Esophagus muscularis mucosa (tissue), 4 donors: ENCODE results near the gene PLCB3. TPM values are rescaled to one million over a fixed set of nuclear protein-coding genes. Genes with fewer than 3 reads are reported as not detected.
A peak's percentile ranks its signal among the peaks of the same experiment; 100 is the strongest.
"Not testable (repeated sequence)": the region's sequence is repeated elsewhere in the genome, so short reads cannot be mapped to it uniquely, and the experiment has no call there.

Experiments
- DNase-seq: peaks from one replicate; pipeline ENCODE4 v3.0.0-alpha.2; 2017; ENCODE audit errors: extremely low spot score
- H3K27ac ChIP-seq, 4 donors: fragments of 200-600 bp; sonication (generic); replicated peaks in 1 of 4; 1 replicate in 3 of 4; 2 replicates in 1 of 4; pipeline ENCODE4 v1.5.1; 2016 to 2019; ENCODE audit warnings: mild to moderate bottlenecking in 1 of 4
- H3K27me3 ChIP-seq, 4 donors: fragments of 200-600 bp; sonication (generic); one replicate each; pipeline versions ENCODE4 v1.5.1 to v1.6.0; 2016 to 2019
- H3K36me3 ChIP-seq, 4 donors: fragments of 200-600 bp; sonication (generic); one replicate each; pipeline ENCODE4 v1.5.1; 2016 to 2019
- H3K4me1 ChIP-seq, 4 donors: fragments of 200-600 bp; sonication (generic); one replicate each; pipeline ENCODE4 v1.5.1; 2016 to 2019
- H3K4me3 ChIP-seq, 4 donors: fragments of 200-600 bp; sonication (generic); 1 replicate in 2 of 4; 2 replicates in 2 of 4; pipeline ENCODE4 v1.5.1; 2016 to 2019; ENCODE audit warnings: mild to moderate bottlenecking in 4 of 4, moderate library complexity in 1 of 4
- H3K9me3 ChIP-seq, 4 donors: fragments of 200-600 bp; sonication (generic); 1 replicate in 3 of 4; 2 replicates in 1 of 4; pipeline ENCODE4 v1.5.1; 2016 to 2019
- EP300 ChIP-seq: sonication (generic); formaldehyde crosslinking; IDR thresholded peaks from one replicate; pipeline ENCODE4 v1.6.1; 2017; ENCODE audit warnings: antibody characterized with exemption
- POLR2A ChIP-seq: fragments of 450-650 bp; IDR thresholded peaks from one replicate; pipeline ENCODE4 v1.6.1; 2017; ENCODE audit warnings: antibody characterized with exemption, moderate library complexity, mild to moderate bottlenecking, low read depth
- POLR2AphosphoS5 ChIP-seq, 2 donors: sonication (generic); formaldehyde crosslinking; IDR thresholded peaks; one replicate each; pipeline ENCODE4 v1.6.1; 2017; ENCODE audit warnings: antibody characterized with exemption in 2 of 2
- WGBS: methylation state at CpG from one replicate; pipeline ENCODE4 v1.1.5; 2018; 5-methylcytosine and 5-hydroxymethylcytosine counted together
- intact Hi-C: fragments of 100-400 bp; cut with DNase I; formaldehyde crosslinking; loops from one replicate; pipeline ENCODE4 v1.15.1; 2023
- total RNA-seq, 4 donors: library from RNA; depleted of rRNA; stranded (reverse); fragments of >200 nt; gene quantifications; one replicate each; pipeline versions ENCODE4 v1.1.0 to v1.2.1, GENCODE V29; 2016
- TF ChIP-seq, protein P1 (sequence below), 3 experiments: fragments of 200-600 bp in 2 of 3; fragments of 450-650 bp in 1 of 3; sonication (generic) in 2 of 3; IDR thresholded peaks; one replicate each; pipeline ENCODE4 v1.5.1; 2017 to 2019; ENCODE audit warnings: antibody characterized with exemption in 3 of 3, mild to moderate bottlenecking in 2 of 3, moderate library complexity in 1 of 3

PLCB3 gene
- total RNA-seq, 4 donors from 2014 or later = 18.9 to 36.5 (median 25.3) TPM

DNA sequence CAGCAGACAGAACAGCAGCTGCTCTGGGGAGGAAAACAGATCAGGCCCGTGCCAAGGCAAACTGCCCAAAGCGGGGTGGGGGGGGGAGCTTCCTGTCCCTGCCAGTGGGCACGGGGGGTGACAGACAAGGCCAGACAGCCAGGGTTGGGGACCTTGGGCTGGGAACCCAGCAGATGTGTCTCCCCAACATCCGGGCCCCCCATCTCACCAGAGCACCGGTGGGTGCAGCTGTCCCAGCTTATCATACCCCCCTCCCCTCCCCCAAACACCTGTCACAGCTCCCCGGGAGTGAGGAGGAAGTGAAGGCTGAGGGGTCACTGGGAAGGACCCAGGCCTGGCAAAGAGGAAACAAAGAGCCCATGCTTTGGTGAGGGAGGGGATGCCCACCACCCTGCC is 5.9 kb upstream of the PLCB3 start:
- Histone ChIP-seq H3K9me3 (no peaks in the 10 kb centered on the region), H3K4me1 (peaks cover 34 to 70% (median 55%) of the 10 kb centered on the region in 4 donors), H3K4me3 (peak overlapping the region; percentile 65 to 86 (median 72)), H3K27ac (peak overlapping the region; percentile 85 to 88 (median 86)), H3K36me3 (peaks cover 7 to 17% (median 16%) of the 10 kb centered on the region in 4 donors), H3K27me3 (no peaks in the 10 kb centered on the region)
- no peak for DNase-seq
- intact Hi-C loops = no loop called here
- WGBS = 8% methylated on average over 2 of the region's 6 CpGs
- TF ChIP-seq POLR2AphosphoS5 (IDR thresholded peaks at IDR 0.05) (no peak), EP300 (no peak), POLR2A (no peak)
- TF ChIP-seq, protein P1, sequence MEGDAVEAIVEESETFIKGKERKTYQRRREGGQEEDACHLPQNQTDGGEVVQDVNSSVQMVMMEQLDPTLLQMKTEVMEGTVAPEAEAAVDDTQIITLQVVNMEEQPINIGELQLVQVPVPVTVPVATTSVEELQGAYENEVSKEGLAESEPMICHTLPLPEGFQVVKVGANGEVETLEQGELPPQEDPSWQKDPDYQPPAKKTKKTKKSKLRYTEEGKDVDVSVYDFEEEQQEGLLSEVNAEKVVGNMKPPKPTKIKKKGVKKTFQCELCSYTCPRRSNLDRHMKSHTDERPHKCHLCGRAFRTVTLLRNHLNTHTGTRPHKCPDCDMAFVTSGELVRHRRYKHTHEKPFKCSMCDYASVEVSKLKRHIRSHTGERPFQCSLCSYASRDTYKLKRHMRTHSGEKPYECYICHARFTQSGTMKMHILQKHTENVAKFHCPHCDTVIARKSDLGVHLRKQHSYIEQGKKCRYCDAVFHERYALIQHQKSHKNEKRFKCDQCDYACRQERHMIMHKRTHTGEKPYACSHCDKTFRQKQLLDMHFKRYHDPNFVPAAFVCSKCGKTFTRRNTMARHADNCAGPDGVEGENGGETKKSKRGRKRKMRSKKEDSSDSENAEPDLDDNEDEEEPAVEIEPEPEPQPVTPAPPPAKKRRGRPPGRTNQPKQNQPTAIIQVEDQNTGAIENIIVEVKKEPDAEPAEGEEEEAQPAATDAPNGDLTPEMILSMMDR (IDR thresholded peaks at IDR 0.05) = no peak

DNA sequence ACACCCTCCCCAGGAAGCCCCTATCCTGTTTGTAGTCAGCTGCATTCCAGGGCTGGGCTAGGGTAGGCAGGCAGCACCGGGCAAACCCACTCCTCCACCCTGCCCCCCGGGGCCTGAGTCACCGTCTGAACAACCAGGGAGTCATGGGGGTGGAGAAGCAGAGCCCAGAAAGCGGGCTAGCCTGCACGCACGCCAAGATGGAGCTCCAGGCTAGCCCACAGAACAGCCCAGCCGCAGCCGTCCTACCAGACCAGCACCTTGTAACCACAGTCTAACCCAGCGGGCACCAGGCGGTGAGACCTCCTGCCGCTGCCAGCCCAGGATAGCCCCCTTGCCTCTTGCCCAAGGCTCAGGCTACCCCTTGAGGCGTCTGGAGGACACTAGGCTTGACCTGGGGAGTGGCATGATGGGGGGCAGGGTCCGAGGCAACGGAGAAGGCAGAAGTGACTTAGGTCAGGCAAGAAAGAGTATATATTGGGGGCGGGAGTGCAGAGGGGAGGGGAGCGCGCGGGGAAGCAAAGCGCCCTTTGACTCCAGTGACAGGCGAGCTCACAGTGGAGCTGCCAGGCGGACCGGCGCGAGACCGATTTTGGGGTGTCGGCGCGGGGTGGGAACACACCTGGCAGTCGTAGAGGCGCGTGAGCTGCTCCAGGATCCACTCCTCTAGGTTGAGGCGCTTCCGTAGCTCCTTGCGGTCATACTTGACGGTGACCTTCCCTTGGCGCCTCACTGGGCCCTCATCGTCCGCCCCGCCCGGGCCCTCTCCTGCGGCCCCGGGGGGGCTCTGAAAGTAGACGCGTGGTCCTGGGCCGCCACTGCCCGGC is 5.3 kb upstream of the PLCB3 start:
- Histone ChIP-seq H3K27me3 (no peaks in the 10 kb centered on the region), H3K36me3 (peaks cover 7 to 17% (median 16%) of the 10 kb centered on the region in 4 donors), H3K27ac (peak overlapping the region; percentile 85 to 88 (median 86)), H3K4me1 (peaks cover 38 to 73% (median 59%) of the 10 kb centered on the region in 4 donors), H3K9me3 (no peaks in the 10 kb centered on the region), H3K4me3 (peak overlapping the region; percentile 65 to 86 (median 72))
- TF ChIP-seq POLR2AphosphoS5 (IDR thresholded peaks at IDR 0.05) = peak; percentile 37 to 46
- TF ChIP-seq POLR2A = no peak
- WGBS = 0% methylated on average over 1 of the region's 46 CpGs
- intact Hi-C loops = no loop called here
- no peak for DNase-seq

DNA sequence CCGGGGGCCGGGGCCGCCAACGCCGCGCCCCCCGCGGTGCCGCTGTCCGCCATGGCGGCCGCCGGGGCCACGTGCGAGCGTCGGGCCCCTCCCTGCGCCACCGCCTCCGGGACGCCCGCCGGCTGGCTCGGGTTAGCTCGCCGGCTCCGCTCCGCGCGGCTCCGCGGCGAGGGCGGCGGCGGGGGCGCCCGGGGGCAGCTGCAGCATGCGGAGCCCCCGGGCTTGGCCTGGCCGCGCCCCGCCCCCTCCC is 4.8 kb upstream of the PLCB3 start:
- DNase-seq, H3K27me3 ChIP-seq, H3K9me3 ChIP-seq, intact Hi-C loops: not testable (repeated sequence)
- Histone ChIP-seq H3K36me3 (peaks cover 7 to 17% (median 16%) of the 10 kb centered on the region in 4 donors), H3K4me3 (peak overlapping the region; percentile 65 to 86 (median 72)), H3K27ac (peak overlapping the region; percentile 85 to 95 (median 86)), H3K4me1 (peaks cover 39 to 76% (median 61%) of the 10 kb centered on the region in 4 donors)
- WGBS = no CpG with 5 or more reads among the region's 43 CpGs

DNA sequence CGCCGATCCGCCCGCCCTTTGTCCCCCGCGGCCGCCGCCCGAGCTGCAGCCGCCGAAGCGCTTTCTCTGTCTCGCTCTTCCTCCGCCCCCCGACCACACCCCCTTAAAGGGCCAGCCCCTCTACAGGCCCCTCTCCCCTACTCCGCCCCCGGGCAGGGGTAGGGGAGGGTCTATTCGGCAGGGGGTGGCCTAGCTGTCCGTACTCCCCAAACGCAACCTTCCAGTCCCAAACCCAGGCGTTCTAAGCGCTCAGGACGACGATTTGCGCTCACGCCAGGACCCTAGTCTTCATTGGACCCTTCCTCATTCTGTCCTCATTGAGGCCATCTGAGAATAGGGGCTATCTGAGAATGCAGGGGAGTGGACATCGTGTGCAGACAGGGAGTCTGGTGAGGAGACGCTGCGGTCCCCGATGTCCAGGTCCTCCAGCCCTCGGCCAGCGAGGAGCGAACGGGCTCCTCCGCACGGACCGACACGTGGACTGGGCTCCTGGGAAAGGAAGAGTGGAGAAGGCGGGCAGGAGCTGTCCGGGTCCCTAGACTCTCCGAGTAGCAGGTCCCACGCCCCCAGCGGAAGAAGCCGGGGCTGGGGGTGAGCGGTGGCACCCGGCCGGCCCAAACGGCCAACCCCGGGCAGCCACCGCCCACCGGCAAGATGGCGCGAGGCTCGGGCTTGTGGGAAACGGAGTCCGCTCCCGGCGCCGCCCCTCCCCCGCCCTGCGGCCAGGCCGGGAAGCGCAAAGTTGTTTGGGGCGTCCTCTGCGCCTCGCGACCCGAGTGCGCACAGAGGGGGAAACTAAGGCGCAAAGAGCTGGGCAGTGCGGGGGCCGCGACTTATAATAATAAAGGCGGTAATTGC is 4.2 kb upstream of the PLCB3 start, which contains the start of gene PPP1R14B:
Gene PPP1R14B, minus strand, starts transcription at position 73 of the 858 bp plus-strand sequence. CDS start 270 bp downstream, outside the sequence.
- Histone ChIP-seq H3K36me3 (peaks cover 7 to 17% (median 16%) of the 10 kb centered on the region in 4 donors), H3K4me3 (peak within 1 kb of the TSS; percentile 65 to 86 (median 72)), H3K4me1 (peaks cover 42 to 75% (median 62%) of the 10 kb centered on the region in 4 donors), H3K9me3 (no peaks in the 10 kb centered on the region), H3K27ac (peak within 1 kb of the TSS; percentile 85 to 95 (median 86)), H3K27me3 (no peaks in the 10 kb centered on the region)
- intact Hi-C loops = no loop called here
- WGBS = 4% methylated on average over 10 of the region's 74 CpGs
- TF ChIP-seq EP300 = no peak
- TF ChIP-seq POLR2A = peak; percentile 12
- peak; percentile 73 to 76 for TF ChIP-seq POLR2AphosphoS5 (IDR thresholded peaks at IDR 0.05)
- TF ChIP-seq, protein P1 (IDR thresholded peaks at IDR 0.05) = peak in 2 of 3 experiments; percentile 18
- no peak for DNase-seq

DNA sequence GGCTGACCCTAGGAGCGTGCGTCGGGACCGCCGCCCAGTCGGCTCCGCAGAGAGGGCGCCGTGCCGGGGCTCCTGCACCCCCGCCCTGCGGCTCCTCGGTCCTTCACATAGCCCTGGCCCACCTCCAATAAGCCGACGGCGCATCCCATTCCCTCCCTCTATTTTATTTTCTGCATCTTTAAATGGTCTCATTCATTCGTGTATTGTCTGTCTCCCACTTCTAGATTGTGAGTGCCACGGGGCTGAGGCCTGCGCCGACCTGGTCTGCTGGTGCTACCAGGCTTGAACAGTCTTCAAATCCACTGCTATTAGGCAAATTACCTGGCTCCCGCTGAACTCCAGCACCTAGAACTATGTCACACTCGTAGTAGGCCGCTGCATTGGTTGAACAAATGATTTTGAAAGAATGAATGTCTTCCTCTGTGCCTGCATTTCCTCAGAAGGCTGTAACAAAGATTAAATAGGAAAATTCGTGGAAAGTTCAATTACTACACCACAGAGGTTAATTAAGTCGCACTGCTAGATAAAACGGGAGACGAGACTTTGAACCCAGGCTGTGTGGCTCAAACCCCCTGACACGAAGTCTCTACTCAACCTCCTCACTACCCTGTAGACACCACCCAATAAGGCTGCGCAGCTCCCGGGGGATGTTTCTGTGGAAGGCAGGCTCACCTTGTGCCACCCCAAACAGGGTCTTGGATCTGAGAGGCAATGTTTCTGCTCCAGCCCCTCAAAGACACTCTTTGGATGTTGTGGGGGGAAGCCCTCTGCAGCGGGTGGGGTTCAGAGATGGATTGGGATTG is 3.4 kb upstream of the PLCB3 start:
- no peak for DNase-seq
- intact Hi-C loops = no loop called here
- 40% methylated on average over 25 of the region's 31 CpGs for WGBS
- H3K36me3 ChIP-seq = peaks cover 7 to 16% (median 15%) of the 10 kb centered on the region in 4 donors
- H3K9me3 ChIP-seq = no peaks in the 10 kb centered on the region
- no peak for TF ChIP-seq POLR2AphosphoS5 (IDR thresholded peaks at IDR 0.05)
- TF ChIP-seq, protein P1 (IDR thresholded peaks at IDR 0.05) = peak in 1 of 3 experiments; percentile 1
- H3K4me1 ChIP-seq = peaks cover 42 to 75% (median 62%) of the 10 kb centered on the region in 4 donors
- no peaks in the 10 kb centered on the region for H3K27me3 ChIP-seq
- peak overlapping the region; percentile 85 to 95 (median 86) for H3K27ac ChIP-seq
- peak overlapping the region; percentile 65 to 86 (median 72) for H3K4me3 ChIP-seq
